Stimulated activated CD4-positive, alpha-beta T cell treated with anti-CD3 and anti-CD28 coated beads, Interleukin-4, amount 100 ng/mL, for 24 hours (primary cell): ENCODE measurements around the gene USF3.

Experiments
- DNase-seq: peaks from one replicate; pipeline ENCODE4 v3.0.0-alpha.2; 2020

USF3 gene

DNA sequence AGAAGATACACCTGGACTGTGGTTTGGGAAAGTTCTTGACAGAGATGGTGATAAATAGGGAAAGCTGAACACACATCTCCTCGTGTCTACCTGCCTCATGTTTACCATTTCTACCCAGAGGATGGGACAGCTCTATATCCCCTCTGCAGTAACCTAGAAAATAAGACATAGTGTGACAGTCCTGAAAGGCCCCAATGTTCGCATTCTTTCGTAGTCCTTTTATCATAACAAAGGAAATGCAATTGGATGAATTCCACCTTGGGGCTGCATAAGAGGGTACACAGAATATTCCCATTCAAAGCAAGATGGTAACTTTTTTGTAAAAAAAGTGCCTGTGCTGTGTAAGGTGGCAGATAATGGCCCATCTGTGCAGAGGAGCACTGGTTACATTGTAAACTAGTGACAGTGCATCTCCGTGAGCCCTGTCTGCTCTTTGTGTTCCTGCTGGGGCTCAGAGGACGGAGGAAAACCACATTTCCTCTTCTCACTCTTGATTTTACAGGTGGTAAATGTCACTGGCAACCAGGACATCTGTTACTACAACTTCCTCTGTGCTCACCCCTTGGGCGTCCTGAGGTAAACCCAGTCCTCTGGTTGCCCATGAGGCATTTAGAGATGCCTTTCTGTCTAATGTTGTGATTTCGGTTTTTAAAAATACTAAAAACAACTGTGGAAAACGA is 89.8 kb downstream of the USF3 start:
- DNase-seq: peak; percentile 10

DNA sequence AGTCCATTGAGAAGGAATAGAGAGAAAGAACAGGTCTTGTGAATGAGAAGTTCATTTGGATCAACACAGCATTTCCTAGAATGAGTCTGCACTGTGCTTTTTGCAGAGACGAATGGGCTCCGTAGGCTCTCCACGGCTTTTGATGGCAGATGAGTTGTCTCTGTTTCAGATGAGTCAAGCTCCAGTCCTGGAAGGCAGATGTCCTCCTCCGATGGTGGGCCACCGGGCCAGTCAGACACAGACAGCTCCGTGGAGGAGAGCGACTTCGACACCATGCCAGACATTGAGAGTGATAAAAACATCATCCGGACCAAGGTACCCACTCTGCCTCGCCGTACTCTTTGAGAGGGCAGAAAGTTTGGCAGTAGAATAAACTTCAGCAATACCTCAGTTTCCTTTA is 93.6 kb downstream of the USF3 start:
- no peak for DNase-seq

DNA sequence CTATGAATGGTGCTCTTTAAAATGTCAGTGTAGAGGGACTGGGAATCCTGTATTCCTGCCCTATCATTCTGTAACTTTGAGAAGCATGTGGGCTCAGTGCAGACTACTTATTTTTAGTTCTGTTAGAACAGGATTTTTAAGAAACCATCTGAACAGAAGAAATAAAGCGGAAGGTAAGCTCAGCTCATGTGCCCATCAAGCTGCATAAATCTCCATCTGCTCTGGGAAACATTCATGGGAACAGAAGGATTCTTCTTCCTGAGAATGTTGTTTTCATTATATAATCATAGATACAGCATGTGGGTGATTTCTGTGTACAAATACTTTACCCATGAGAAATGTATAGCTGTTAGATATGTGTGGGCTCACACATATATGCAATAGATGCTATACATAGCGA is 94.2 kb downstream of the USF3 start:
- DNase-seq: no peak

DNA sequence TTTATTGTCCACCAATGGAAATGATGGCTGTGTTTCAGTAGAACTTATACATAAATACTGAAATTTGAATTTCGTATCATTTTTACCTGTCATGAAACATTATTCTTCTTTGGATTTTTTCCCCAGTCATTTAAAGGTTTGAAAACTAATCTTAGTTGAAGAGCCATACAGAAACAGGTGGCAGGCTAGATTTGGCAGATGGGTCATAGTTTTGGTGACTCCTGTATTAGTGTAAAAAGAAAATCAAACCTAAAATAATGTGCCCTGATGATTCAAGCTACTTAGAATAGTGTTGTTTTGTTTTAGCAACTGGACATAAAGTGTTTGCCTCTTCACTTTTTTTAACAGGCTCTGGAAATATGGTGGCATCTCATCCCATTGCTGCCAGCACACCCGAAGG is 95.2 kb downstream of the USF3 start:
- DNase-seq: no peak

DNA sequence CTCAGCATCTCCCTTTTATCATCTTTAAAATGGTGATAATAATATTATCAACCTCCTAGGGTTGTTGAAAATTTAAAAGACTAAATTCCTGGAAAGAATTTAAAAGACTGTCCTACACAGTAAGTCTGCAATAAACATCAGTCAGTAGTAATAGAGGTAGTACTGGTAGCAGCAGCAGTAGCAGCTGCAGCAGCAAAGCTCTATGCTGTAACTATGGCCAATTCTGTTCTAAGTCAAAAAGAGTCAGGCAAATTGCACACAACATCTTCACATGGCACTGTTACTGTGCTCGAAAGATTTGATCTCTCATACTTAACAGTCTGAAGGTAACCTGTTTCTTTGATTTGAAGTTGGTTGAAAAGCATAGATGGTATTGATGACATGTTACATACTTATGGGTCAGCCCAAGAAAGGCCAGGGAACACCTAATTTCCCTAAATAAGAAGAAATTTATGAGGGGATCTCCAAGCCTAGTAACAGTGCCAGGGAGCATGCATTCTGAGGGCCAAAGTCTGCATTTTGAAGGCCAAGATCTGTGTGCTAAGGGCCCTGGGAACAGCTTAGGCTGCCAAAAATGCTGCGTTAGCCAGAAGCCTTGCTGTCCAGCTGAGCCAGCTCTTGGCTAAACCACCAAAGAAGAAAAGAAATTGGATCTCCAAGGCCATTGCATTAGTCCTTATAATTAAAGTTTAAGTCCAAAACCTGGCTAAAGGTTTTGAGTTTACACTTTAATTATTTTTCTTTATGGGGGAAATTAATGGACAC is 95.8 kb downstream of the USF3 start:
- no peak for DNase-seq
